BJ (cell line): ENCODE measurements around the gene SMAD1. TPM values are rescaled to one million over a fixed set of nuclear protein-coding genes. Genes with fewer than 3 reads are reported as not detected.
"Not testable (repeated sequence)": the region's sequence is repeated elsewhere in the genome, so short reads cannot be mapped to it uniquely, and the experiment has no call there.

Source experiments
- CTCF ChIA-PET: fragments of 350-600 bp; formaldehyde crosslinking; extraction: SDS; loops from one replicate; lab custom pipeline; 2021; ENCODE audit warnings: antibody characterized with exemption, inconsistent platforms; lab: Yijun Ruan, JAX
- POLR2A ChIA-PET: fragments of 300-600 bp; sonication (Branson Sonifier 250); formaldehyde crosslinking; extraction: SDS; loops from one replicate; lab custom pipeline; 2021; ENCODE audit warnings: antibody characterized with exemption; lab: Charles Lee
- DNase-seq: peaks from one replicate; pipeline ENCODE4 v3.0.0-alpha.2; 2011; ENCODE audit warnings: low read depth
- H3K27me3 ChIP-seq: 2 replicates; pipeline ENCODE4 v1.6.0; 2011; ENCODE audit warnings: low read length; ENCODE audit not compliant: control insufficient read depth, insufficient read depth
- H3K36me3 ChIP-seq: 2 replicates; pipeline ENCODE4 v1.5.1; 2011; ENCODE audit warnings: low read length; ENCODE audit not compliant: control insufficient read depth, insufficient read depth
- H3K4me3 ChIP-seq: 2 replicates; pipeline ENCODE4 v1.5.1; 2011; ENCODE audit warnings: low read depth, mild to moderate bottlenecking, control low read depth, low read length
- polyA plus RNA-seq: library from polyadenylated mRNA; depleted of rRNA; stranded (reverse); fragments of >200 nt; gene quantifications from 2 replicates; pipeline ENCODE4 v1.2.3, GENCODE V29; 2011; rRNA removed
- TF ChIP-seq, protein P1 (sequence below): IDR thresholded peaks from 2 replicates; pipeline ENCODE4 v1.5.1; 2011; ENCODE audit warnings: low read depth, mild to moderate bottlenecking, control low read depth, inconsistent platforms, low read length, moderate library complexity; ENCODE audit not compliant: insufficient read depth

SMAD1 gene
- polyA plus RNA-seq, 1 experiment = 26.1 TPM

GRCh38 chr4:145587088-145587754 lies 105.6 kb downstream of the SMAD1 start:
- ChIA-PET CTCF (no interaction called here), POLR2A (no interaction called here)
- no peak for DNase-seq
- H3K36me3 ChIP-seq = no peaks in the 10 kb centered on the region
- TF ChIP-seq, protein P1, sequence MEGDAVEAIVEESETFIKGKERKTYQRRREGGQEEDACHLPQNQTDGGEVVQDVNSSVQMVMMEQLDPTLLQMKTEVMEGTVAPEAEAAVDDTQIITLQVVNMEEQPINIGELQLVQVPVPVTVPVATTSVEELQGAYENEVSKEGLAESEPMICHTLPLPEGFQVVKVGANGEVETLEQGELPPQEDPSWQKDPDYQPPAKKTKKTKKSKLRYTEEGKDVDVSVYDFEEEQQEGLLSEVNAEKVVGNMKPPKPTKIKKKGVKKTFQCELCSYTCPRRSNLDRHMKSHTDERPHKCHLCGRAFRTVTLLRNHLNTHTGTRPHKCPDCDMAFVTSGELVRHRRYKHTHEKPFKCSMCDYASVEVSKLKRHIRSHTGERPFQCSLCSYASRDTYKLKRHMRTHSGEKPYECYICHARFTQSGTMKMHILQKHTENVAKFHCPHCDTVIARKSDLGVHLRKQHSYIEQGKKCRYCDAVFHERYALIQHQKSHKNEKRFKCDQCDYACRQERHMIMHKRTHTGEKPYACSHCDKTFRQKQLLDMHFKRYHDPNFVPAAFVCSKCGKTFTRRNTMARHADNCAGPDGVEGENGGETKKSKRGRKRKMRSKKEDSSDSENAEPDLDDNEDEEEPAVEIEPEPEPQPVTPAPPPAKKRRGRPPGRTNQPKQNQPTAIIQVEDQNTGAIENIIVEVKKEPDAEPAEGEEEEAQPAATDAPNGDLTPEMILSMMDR = no peak
- no peak overlapping the region for H3K4me3 ChIP-seq
- no peaks in the 10 kb centered on the region; the same call in 1 of the 2 replicates for H3K27me3 ChIP-seq

DNA sequence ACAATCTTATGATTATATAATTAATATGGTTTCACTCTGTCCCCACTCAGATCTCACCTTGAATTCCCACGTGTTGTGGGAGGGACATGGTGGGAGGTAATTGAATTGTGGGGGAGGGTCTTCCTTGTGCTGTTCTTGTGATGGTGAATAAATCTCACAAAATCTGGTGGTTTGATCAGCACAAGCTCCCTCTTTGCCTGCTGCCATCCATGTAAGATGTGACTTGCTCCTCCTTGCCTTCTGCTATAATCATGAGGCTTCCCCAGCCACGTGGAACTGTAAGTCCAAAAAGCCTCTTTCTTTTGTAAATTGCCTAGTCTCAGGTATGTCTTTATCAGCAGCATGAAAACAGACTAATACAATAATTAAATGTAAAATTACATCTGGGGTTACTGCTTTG lies 107.7 kb downstream of the SMAD1 start:
- DNase-seq, H3K27me3 ChIP-seq, H3K4me3 ChIP-seq, H3K36me3 ChIP-seq, POLR2A ChIA-PET, CTCF ChIA-PET: not testable (repeated sequence)

DNA sequence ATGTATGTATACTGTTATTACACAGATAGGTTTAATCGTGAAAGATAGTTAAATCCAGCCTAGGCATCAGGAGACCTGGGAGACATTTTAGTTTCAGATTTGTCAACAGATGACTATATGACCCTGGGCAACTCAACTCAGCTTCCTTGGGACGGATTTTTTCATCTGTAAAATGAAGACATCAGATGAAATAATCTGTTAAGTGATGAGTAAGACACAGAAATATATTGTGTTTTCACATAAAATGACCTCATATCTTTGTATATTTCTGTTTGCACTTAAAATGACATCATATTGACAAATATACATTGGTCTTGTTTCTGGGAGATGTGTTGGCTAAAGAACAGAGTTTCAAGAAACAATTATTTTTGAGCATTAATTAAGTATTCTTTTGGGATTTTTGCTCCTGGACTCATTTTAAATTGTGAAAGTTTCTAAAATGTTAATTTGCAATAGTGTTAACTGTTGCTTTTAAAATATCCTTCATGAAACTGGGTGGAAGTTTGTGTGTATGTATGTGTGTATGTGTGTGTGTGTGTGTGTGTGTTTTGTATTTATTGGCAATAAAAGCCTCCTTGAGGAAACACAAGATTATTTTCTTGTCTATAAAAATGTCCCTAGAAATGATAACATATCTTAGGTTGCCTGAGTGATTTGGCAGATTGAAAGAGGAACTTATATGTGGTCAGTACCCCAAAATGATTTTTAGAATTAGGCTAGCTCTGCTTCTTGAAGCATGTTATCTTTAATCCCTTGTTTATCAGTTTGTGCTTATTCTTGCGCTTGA lies 108.5 kb downstream of the SMAD1 start:
- no peak for DNase-seq
- ChIA-PET CTCF (no interaction called here), POLR2A (no interaction called here)
- TF ChIP-seq, protein P1 = no peak
- Histone ChIP-seq H3K4me3 (no peak overlapping the region), H3K36me3 (no peaks in the 10 kb centered on the region), H3K27me3 (no peaks in the 10 kb centered on the region; the same call in 1 of the 2 replicates)

DNA sequence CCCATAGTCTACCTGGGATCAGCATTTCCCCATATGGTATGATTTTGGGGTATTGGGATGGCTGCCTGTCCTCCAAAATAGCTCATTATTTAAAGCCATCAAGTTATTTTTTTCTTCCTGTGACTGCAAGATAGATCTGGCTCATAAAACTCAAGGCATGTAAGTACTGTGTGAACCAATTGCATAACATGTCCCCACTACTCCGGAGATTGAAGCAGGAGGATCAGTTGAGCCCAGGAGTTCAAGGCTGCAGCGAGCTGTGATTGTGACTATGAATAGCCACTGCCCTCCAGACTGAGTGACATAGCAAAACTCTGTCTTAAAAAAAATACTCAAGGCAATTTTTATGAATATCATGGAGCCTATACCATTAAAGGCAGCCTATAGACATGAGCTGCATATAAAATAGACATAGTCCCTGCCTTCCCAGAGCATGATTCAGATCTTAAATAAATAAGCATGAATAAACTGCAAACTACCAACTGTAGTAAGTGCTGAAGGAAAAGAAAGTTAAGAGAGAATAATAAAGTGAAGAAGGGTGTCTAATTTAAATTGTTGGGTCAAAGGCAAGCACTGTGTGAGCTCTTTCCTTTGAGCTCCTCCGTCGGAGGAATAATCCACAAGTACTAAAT lies 120.6 kb downstream of the SMAD1 start:
- H3K36me3 ChIP-seq = no peaks in the 10 kb centered on the region
- ChIA-PET POLR2A (no interaction called here), CTCF (interaction anchor here (1.5 kb wide), 1 partner anchor 45 kb away, joined by 4 read pairs; no protein-coding TSS in a partner anchor)
- no peak for DNase-seq
- no peak overlapping the region for H3K4me3 ChIP-seq
- H3K27me3 ChIP-seq = peaks cover 1% of the 10 kb centered on the region; the same call in 1 of the 2 replicates
- TF ChIP-seq, protein P1 = no peak

DNA sequence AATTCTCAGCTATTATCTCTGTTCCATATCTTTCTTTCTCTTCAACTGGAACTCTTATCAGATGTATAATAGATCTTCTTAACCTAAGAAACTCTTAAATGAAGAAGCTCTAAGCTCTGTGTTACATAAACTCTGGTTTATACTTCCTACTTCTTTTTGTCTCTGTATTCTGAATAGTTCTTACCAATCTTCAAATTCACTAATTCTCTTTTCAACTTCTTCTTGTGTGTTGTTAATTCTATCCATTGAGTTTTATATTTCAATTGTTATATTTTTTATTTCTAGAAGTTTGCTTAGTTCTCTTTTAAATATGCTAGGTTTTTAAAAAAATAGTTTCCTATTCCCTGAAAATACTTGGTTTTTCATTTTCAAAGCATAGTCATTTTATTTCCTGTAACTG lies 124.3 kb downstream of the SMAD1 start:
- TF ChIP-seq, protein P1 = no peak
- H3K27me3 ChIP-seq = no peaks in the 10 kb centered on the region
- no peaks in the 10 kb centered on the region for H3K36me3 ChIP-seq
- ChIA-PET POLR2A (no interaction called here), CTCF (interaction anchor here (2.0 kb wide), 1 partner anchor 11 kb away, joined by 8 read pairs; no protein-coding TSS in a partner anchor)
- DNase-seq = no peak
- no peak overlapping the region for H3K4me3 ChIP-seq

Other genes with a start within 250 kb of the SMAD1 start
- 3.4 and 7.9 TPM in 2 replicates for gene MMAA, start 137.5 kb downstream of the SMAD1 start, polyA plus RNA-seq
- gene C4orf51, start 198.3 kb downstream of the SMAD1 start, polyA plus RNA-seq = not detected in 2 replicates